Measurements from ENCODE around the gene GABRP.

GRCh38 chr5:170756691-170757090 lies 26.8 kb upstream of the GABRP start:
- TF ChIP-seq CTCF (IDR thresholded peaks at IDR 0.05) (no peak), EP300 (IDR thresholded peaks at IDR 0.05) (no peak)
